SK-N-SH treated with all-trans-retinoic acid at 6 μM for 48 hours (cell line): ENCODE measurements around the gene NUP93.

ENCODE experiments used
- ISL1 ChIP-seq: fragments of 250-450 bp; sonication (Bioruptor Pico); IDR thresholded peaks from 2 replicates; pipeline ENCODE4 v2.1.2; 2022; ENCODE audit warnings: mild to moderate bottlenecking, moderate library complexity
- PPARA ChIP-seq: fragments of 250-450 bp; sonication (Bioruptor Pico); IDR thresholded peaks from 2 replicates; pipeline ENCODE4 v1.5.0; 2020; ENCODE audit warnings: mild to moderate bottlenecking, borderline replicate concordance
- TF ChIP-seq, protein P1 (sequence below): fragments of 250-450 bp; sonication (Bioruptor Pico); IDR thresholded peaks from 2 replicates; pipeline ENCODE4 v1.5.0; 2020; ENCODE audit warnings: mild to moderate bottlenecking, moderate library complexity

- no peak for TF ChIP-seq ISL1 (CRISPR knock-in tag)
- TF ChIP-seq, protein P1, sequence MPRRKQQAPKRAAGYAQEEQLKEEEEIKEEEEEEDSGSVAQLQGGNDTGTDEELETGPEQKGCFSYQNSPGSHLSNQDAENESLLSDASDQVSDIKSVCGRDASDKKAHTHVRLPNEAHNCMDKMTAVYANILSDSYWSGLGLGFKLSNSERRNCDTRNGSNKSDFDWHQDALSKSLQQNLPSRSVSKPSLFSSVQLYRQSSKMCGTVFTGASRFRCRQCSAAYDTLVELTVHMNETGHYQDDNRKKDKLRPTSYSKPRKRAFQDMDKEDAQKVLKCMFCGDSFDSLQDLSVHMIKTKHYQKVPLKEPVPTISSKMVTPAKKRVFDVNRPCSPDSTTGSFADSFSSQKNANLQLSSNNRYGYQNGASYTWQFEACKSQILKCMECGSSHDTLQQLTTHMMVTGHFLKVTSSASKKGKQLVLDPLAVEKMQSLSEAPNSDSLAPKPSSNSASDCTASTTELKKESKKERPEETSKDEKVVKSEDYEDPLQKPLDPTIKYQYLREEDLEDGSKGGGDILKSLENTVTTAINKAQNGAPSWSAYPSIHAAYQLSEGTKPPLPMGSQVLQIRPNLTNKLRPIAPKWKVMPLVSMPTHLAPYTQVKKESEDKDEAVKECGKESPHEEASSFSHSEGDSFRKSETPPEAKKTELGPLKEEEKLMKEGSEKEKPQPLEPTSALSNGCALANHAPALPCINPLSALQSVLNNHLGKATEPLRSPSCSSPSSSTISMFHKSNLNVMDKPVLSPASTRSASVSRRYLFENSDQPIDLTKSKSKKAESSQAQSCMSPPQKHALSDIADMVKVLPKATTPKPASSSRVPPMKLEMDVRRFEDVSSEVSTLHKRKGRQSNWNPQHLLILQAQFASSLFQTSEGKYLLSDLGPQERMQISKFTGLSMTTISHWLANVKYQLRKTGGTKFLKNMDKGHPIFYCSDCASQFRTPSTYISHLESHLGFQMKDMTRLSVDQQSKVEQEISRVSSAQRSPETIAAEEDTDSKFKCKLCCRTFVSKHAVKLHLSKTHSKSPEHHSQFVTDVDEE = no peak
- TF ChIP-seq PPARA (CRISPR knock-in tag) = no peak
These were observed 47.6 kb downstream of the NUP93 start for GRCh38 chr16:56777482-56777881.
